HG03354 (cell line): ENCODE measurements around the gene TRIP13.
"Not testable (repeated sequence)": the region's sequence is repeated elsewhere in the genome, so short reads cannot be mapped to it uniquely, and the experiment has no call there.

Source experiments
- ATAC-seq: cut with Tn5 transposase; IDR thresholded peaks from one replicate; pipeline ENCODE4 v1.9.1; 2021; ENCODE audit warnings: mild to moderate bottlenecking; ENCODE audit not compliant: unreplicated experiment, poor library complexity, severe bottlenecking

TRIP13 gene

DNA sequence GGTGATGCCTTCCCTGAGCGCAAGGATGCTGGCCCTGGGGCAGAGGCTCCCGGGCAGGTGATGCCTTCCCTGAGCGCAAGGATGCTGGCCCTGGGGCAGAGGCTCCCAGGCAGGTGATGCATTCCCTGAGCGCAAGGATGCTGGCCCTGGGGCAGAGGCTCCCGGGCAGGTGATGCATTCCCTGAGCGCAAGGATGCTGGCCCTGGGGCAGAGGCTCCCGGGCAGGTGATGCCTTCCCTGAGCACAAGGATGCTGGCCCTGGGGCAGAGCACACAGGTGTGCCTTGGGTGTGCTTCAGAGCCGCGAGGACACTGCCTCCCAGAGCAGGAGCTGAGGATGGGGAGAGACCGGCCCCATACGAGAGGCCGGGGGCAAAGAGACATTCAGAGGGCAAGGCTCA, 22.7 kb downstream of the TRIP13 start:
- not testable (repeated sequence) for ATAC-seq

DNA sequence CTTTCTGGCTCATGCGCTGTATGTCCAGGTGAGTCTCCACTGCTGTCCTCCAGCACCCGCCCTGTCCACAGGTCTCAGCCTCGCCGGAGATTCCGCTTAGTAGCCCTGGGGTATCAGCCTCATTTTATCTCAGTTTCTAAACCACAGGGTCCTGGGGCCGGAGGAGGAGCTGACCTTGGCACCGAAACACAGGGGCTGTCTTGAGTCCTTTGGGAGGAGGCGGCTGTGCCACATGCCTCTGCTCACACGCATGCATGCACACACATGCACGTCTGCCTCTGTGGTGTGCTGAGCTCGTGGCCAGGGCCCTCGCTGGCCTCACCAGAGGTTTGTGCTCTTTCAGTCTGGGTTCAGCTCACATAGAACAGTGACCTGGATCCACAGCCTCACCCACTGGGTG, 23.3 kb downstream of the TRIP13 start:
- ATAC-seq = no peak

DNA sequence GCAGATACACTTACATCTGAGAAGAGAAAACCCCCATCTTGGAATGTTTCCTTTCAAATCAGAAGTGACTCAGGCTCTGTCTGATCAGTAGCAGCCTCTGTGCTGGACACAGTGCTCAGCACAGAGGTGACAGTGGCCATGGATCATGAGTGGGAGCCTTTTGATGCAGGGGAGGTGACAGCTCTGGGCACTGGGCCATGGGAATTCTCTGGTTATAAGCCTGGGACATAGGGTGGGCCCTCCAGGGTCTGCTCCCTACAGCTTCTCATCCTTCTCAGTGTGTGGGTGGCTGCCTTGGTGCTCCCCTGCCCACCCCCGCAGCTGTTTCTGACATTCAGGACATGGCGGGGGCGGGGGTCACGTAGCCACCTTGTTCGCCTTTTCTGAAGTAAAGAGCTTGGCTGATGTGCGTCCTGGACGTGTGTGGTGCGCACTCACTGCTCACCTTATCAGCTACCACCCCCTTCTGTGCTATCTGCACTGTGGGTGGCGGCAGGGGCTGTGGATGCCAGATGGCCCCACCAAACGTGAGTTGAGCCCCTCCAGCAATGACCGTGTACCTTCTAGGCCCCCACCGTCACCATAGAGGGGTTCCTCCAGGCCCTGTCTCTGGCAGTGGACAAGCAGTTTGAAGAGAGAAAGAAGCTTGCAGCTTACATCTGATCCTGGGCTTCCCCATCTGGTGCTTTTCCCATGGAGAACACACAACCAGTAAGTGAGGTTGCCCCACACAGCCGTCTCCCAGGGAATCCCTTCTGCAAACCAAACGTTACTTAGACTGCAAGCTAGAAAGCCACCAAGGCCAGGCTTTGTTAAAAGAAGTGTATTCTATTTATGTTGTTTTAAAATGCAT, 24.0 kb downstream of the TRIP13 start:
- no peak for ATAC-seq

DNA sequence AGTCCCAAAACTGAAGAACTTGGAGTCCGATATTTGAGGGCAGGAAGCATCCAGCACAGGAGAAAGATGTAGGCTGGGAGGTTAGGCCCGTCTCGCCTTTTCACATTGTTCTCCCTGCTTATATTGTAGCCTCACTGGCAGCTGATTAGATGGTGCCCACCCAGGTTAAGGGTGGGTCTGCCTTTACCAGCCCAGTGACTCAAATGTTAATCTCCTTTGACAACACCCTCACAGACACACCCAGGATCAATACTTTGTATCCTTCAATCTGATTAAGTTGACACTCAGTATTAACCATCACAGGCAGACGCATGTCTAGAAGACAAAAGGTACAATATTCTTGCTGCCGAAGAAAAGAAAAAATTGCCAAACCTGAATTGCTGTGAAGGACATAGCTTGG, 26.0 kb downstream of the TRIP13 start:
- not testable (repeated sequence) for ATAC-seq

DNA sequence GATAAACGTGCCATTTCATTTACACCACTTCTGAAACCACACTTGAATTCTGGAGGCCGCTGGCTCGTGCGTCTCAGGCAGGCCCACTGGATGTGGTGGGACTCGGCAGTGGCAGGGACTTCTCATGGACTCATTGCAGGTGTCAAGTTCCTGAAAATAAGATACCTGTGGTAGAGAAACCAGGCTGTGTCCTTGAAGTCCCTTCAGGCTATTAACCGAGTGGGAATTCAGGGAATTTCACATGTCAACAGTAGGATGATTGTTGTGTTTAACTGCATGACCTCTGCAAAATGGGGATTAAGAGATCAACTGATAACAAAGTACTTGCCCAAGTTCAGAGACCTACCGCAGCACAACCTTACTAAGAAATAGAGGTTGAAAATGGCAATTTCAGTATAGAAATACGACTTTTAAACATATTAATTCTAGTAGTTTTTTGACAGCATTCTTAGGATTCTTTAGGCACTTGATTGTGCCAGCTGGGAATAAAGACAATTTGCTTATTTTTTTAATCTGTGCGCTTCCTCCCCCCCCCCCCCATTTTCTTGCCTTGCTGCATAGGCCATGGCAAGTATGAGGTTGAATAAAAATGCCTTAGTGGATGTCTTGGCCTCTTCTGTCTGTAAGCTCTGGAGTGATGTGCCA, 26.8 kb downstream of the TRIP13 start:
- ATAC-seq = no peak

DNA sequence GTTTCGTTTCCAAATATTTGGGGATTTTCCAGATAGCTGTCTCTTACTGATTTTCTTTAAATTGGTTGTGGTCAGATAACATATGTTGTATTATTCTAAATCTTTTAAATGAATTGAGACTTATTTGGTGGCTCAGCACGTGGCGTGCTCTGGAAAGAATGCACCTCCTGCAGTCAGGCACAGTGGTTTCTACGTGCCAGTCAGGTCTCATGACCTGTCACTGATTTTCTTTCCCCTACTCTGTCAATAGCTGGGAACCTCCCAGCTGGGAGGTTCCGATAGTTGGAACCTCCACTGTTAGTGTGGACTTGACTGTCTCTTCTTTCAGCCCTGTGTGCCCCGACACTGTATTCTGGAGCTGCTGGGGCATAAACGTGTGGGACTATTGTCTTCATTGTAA, 27.6 kb downstream of the TRIP13 start:
- ATAC-seq = no peak

DNA sequence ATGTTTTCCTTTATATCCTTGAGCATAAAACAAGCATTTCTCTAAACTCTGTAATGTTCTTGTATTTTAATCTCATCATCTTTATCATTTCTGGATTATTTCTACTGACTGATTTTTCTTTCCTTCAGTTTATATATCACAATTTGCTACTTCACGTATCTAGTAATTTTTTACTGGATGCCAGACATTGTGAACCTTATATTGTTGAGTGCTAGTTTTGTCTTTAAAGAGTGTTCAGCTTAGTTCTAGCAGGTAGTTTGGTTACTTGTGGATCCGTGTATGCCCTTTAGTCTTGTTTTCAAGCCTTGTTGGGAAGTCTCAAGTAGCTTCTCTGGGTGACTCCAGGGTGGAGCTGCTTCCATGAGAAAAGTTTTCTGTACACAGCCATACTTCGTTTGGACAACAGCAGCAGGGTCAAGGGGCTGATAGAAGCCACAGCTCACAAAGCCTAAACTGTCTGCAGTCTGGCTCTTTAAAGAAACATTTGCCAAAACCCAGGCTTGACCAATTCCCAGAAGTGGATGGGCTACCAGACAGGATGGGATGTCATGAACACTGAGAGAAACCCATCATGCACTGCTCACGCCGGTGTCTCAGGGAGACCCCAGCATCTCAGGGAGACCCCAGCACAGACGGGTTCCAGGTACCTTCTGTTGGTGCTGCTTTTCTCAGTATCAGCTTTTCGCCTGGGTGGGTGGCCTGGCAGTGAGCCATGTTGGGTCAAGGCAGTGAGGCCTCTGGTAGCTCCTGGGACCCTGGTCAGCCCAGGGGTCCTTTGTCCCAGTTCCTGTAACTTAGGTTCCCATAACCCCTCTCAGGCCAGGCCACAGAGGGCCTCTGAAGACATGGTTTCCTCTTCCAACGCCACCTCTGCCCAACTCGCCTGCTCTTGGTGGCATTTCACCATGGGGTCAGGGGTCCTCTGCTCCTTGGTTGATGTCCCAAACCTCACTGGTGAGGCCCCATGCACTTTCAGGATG, 29.1 kb downstream of the TRIP13 start:
- ATAC-seq = no peak

DNA sequence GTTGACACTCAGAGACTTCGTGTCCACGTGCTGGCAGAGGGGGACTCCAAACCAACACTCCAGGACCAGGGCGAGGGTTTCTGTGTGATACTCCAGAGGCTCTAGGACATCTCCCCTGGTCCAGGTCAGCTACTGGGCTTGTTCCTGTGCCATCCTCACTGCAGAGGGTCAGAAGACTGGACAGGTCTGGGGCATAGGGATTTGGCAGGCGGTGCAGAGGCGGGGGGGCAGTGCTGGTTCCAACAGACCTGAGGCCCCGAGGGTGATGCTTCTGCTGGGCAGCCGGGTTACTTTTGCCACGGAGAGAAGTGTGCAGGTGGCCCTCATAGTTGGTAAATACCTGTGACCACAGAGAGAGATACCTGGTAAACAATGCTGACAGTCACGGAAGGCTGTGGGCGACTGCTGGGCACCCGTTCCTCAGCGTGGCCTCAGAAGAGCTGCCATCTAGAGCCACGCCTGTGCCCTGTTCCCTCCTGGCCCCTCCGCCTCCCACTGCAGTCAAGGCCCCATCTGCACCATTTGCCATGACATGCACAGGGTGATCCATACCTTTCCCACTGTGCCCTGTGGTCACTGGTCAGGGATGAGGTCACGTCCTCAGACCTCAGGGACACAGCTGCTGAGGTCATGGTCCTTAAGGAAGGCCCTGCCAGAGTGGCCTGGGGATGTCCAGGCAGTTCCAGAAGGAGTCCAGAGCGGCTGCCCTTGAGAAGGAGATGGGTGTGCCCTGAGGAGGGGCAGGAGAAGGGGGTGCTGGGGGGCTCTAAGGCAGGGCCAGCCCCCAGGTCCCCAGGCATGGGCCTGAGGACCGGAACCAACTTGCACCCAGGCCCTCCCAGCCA, 30.0 kb downstream of the TRIP13 start:
- ATAC-seq = no peak

DNA sequence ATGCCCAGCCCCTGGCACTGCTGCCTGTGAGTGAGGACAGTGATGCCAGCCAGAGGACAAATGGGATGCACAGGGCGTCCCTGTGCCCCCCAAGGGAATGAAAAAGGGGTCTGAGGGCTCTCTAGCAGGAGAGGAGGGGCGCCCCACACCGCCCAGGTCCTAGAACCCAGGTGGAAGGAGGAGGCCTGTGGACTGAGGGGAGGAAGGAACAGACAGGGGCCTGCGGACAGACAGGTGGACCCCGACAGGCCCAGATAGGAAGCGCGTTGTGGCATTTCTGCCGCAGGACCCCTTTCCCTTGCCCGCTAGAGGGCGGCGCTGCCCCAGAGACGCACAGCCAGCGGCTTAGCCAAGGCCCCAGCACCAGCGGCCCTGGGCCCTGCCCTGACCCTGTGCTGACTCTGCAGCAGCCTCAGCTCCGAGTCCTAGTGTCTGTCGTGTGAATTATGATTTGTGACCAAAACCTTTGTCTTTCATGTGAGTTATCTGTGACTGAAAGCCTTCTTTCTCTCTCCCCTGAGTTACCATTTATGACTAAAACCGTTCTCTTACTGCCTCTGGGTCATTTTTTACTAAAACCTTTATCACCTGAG, 30.7 kb downstream of the TRIP13 start:
- ATAC-seq = peak; percentile 88

DNA sequence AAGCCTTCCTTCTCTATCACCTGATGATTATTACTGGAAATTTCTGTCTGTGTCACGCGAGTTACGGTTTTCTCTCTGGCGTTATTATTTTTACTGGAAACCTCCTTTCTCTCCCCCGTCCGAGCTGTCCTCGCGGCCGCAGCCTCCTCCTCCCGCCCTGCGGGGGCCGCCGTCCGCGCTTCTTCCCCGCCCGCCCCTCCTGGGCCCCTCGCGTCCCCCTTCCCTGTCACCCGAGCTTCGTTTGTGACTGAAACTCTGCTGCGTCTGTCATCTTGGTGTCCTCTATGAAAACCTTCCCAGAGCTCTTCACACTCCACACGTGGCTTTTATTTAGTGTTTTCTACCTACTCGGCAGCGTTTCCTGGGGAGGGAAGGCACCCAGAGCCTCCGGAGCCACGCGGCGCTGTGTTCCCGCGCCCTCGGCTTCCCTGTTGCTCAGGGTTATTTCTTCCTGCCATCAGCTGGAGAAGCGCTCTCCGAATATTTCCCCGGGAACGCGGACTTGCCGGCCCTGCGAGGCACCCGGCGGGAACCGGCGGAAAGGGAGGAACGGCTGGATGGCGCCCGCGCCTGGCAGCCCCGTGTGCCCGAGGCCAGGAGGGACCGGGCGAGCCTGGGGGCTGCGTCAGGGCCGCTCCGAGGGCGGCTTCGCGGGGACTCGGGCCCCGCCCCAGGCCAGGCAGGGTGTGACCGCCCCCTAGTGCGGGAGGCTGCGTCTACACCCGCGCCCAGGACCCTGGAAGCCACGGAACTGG, 33.9 kb downstream of the TRIP13 start:
- ATAC-seq = no peak

DNA sequence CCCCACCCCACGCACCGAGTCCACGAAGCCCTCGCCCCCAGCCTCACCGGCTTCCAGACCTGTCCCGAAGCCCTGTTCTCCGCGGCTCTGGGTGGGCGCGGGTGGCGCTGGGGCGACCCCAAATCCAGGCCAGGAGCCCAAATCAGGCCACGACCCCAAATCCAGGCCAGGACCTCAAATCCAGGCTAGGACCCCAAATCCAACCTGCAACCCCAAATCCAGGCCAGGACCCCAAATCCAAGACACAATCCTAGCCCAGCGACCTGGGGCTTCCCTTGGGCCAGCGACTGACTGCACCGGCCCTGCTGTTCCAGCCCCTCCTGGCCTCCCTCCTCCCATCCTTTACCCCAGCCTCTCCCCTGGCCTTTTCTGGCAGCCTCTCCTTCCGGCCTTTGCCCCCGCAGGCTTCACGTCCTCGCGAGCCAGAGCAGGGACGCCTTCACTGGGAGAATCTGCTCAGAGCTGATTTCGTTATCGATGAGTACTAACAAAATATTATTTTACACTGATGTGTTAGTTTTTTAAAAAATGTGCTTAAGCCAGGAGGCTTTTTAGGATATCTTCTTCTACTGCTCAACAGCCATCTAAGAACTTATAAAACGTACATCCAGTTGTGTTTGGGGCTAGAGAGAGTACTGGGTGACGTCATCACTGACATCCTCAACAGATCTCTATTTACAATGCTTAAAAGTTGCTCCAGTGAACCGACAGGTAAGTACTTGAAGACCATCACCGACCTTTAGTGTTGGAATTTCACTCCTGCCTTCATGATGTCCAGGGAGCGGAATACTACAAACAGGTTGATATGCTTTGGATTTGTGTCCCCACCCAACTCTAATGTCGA, 34.7 kb downstream of the TRIP13 start:
- no peak for ATAC-seq

DNA sequence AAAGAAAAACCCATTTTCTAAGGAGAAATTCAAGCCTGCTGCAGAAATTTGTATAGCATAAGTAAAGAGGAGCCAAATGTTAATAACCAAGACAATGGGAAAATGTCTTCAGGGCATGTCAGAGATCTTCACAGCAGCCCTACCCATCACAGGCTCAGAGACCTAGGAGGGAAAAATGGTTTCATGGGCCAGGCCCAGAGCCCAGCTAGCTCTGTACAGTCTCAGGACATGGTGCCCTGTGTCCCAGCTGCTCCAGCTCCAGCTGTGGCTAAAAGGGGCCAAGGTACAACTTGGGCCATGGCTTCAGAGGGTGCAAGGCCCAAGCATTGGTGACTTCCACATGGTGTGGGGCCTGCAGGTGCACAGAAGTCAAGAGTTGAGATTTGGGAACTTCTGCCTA, 36.5 kb downstream of the TRIP13 start:
- not testable (repeated sequence) for ATAC-seq

DNA sequence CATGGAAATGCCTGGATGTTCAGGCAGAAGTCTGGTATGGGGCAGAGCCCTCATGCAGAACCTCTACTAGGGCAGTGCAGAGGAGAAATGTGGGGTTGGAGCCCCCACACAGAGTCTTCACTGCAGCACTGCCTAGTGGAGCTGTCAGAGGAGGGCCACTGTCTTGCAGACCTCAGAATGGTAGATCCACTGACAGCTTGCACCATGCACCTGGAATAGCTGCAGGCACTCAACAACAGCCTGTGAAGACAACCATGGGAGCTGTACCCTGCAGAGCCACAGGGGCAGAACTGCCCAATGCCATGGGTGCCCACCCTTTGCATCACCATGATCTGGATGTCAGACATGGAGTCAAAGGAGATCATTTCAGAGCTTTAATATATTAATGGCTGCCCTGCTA, 36.9 kb downstream of the TRIP13 start:
- ATAC-seq = no peak

DNA sequence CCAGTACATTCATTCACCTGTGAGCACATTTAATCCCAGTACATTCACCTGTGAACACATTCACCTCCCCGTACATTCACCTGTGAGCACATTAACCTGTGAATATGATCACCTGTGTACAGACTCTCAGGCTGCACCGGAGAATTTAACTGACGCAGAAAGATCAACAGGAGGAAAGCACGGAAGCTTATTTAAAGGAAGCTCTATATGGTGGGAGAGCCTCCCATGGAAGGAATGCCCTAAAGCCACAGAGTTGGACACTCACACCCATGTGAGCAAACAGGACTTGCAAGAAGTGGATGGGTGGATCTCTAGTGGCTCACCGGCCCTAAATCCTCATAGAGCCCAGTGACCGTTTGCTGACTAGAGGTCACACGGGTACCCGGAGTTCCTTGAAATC, 38.2 kb downstream of the TRIP13 start:
- no peak for ATAC-seq

DNA sequence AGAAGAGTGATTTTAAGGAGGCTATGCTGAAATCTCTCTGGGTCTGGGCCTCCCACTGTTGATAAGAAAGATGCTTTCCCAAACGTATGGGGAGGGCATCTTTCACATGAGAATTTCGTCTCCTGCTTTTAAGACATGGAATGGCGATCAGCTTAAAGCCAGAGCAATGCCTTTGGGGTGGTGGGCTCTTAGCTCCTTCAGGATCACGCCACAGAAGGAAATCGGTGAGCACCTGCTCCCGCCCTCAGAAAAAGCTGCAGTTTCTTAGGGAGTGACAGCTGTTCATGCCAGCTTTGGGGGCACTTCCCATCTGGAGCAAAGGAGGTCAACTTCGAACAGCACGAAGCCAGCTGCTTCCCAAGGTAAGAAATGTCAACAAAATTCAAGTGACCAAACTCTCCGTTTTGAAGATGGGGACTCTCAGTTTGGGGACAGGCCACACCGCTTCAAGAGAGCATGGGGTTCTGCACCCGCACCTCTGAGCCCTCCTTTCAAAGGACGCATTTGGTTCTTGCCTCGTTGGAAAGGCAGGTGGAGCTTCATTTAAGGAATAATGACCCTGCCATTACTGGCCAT, 39.0 kb downstream of the TRIP13 start:
- ATAC-seq = no peak

DNA sequence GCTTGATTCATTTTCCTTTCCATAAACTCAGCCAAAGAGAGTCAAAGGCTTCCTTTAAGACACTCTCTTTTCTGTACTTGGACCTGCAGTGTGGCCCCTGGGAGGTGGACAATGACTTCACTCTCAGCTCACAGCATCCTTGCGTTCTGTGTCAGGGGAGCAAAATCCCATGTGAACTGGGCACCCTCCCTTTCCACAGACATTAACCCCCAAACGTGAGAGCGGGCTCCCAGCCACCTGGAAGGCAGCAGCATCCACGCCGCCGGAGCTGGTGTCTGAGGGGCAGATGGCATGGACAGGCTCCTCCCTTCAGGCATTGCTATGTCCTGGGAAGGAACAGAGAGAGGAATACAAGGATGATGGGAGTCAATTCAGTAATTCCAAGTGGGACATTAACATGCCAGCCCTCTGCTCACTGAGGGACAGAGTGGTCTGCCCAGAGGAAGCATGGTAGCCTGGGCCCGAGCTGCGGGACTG, 39.5 kb downstream of the TRIP13 start:
- ATAC-seq = no peak

DNA sequence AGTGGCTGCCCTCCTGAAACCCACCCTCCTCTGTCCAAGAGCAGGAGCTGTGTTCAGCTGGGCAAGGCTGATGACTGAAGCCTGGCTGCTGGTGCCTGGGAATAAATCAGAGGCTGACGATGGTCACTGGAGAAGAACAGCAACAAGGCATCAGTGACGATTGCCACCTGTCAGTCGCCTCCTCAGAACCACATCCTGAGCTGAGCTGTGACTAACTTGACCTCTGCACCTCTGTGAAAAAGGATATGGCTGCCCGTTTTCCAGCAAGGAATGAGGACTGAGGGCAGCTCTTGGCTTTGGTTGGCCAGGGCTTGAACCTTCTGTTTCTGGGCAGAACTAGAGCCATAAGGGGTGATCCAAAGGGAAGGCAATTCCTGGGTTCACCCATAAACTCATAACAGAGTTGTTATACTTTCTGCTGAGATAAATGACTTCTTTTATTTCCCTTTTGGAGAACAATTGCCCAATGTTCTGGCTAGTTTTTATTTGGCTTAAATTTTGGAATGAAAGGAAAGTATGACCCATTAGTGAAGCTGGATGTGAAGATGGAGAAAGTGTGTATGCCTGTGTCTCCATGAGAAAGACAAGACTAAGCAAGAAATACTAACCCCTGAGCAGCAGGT, 40.1 kb downstream of the TRIP13 start:
- ATAC-seq = no peak
